ENCODE measurements around the gene ZNF513.

- TF ChIP-seq MAX (IDR thresholded peaks at IDR 0.05; ENCODE audit: insufficient read depth, insufficient read length) (no peak), CTCF (IDR thresholded peaks at IDR 0.05; ENCODE audit: extremely low read depth in 1 of 2, insufficient read depth in 1 of 2, low read depth in 1 of 2, low read length in 2 of 2) (no peak), EZH2 (IDR thresholded peaks at IDR 0.05; ENCODE audit: borderline replicate concordance, low read depth, low read length, severe bottlenecking) (no peak), POLR2A (IDR thresholded peaks at IDR 0.05; ENCODE audit: low read depth, low read length) (no peak), POLR2AphosphoS5 (IDR thresholded peaks at IDR 0.05; ENCODE audit: insufficient read depth, low read depth, low read length) (no peak), MYC (IDR thresholded peaks at IDR 0.05; ENCODE audit: low read depth, low read length) (no peak)
Observed at GRCh38 chr2:27390822-27391679, 10.5 kb upstream of the ZNF513 start.

All from endothelial cell of umbilical vein (primary cell).